NCI-H524 treated with DMSO at 0.1 percent for 48 hours (cell line): ENCODE measurements around the gene LRRC72.
"Not testable (repeated sequence)": the region's sequence is repeated elsewhere in the genome, so short reads cannot be mapped to it uniquely, and the experiment has no call there.

ENCODE experiments used
- DNase-seq: peaks from one replicate; lab custom pipeline; 2025; lab: John Stamatoyannopoulos, UW

The LRRC72 gene

GRCh38 chr7:16526742-16527540 lies at the start of gene LRRC72:
LRRC72 (plus strand) TSS chr7:16526825; CDS start chr7:16526953, 128 bp downstream.
- DNase-seq, result no peak

- DNase-seq, result no peak
These were observed 47.5 kb upstream of the LRRC72 start for GRCh38 chr7:16479161-16479560.

- DNase-seq, result no peak
These were observed 47.0 kb upstream of the LRRC72 start for GRCh38 chr7:16479591-16479990.

GRCh38 chr7:16484453-16485158 lies 42.0 kb upstream of the LRRC72 start:
- DNase-seq, result no peak

- DNase-seq, result no peak
These were observed 35.5 kb upstream of the LRRC72 start for GRCh38 chr7:16491148-16491547.

- no peak for DNase-seq
These were observed 34.0 kb upstream of the LRRC72 start for GRCh38 chr7:16492513-16493062.

- DNase-seq, result no peak
These were observed 33.4 kb upstream of the LRRC72 start for GRCh38 chr7:16493266-16493665.

- no peak for DNase-seq
These were observed 32.1 kb upstream of the LRRC72 start for GRCh38 chr7:16494551-16494950.

GRCh38 chr7:16494955-16495719 lies 31.5 kb upstream of the LRRC72 start:
- no peak for DNase-seq

GRCh38 chr7:16498122-16498521 lies 28.5 kb upstream of the LRRC72 start:
- DNase-seq, result no peak

GRCh38 chr7:16502303-16502702 lies 24.3 kb upstream of the LRRC72 start:
- DNase-seq, result no peak

- no peak for DNase-seq
These were observed 22.6 kb upstream of the LRRC72 start for GRCh38 chr7:16504019-16504418.

GRCh38 chr7:16506422-16506821 lies 20.2 kb upstream of the LRRC72 start:
- not testable (repeated sequence) for DNase-seq

- no peak for DNase-seq
These were observed 16.8 kb upstream of the LRRC72 start for GRCh38 chr7:16509829-16510228.

GRCh38 chr7:16511314-16511713 lies 15.3 kb upstream of the LRRC72 start:
- DNase-seq, result no peak

- DNase-seq, result no peak
These were observed 14.5 kb upstream of the LRRC72 start for GRCh38 chr7:16512097-16512496.

GRCh38 chr7:16514271-16514670 lies 12.4 kb upstream of the LRRC72 start:
- DNase-seq, result no peak

GRCh38 chr7:16514729-16515128 lies 11.9 kb upstream of the LRRC72 start:
- no peak for DNase-seq

GRCh38 chr7:16515785-16516685 lies 10.6 kb upstream of the LRRC72 start:
- no peak for DNase-seq

GRCh38 chr7:16519985-16520384 lies 6.6 kb upstream of the LRRC72 start:
- DNase-seq, result not testable (repeated sequence)

- no peak for DNase-seq
These were observed 2.3 kb upstream of the LRRC72 start for GRCh38 chr7:16524332-16524731.
